SU-DHL-6 (cell line): ENCODE measurements around the gene SLC39A3.

ENCODE experiments used
- EZH2phosphoT487 ChIP-seq: fragments of 200-600 bp; sonication (generic), shearing (Covaris generic); conservative IDR thresholded peaks from 2 replicates; pipeline ENCODE4 v1.6.1; 2018; ENCODE audit warnings: mild to moderate bottlenecking, antibody characterized with exemption, low read length, moderate library complexity, mixed read lengths
- TF ChIP-seq, protein P1 (sequence below): fragments of 200-600 bp; sonication (generic); IDR thresholded peaks from one replicate; pipeline ENCODE4 v1.5.1; 2017; ENCODE audit warnings: antibody characterized with exemption, mild to moderate bottlenecking, low read length, moderate library complexity; ENCODE audit not compliant: insufficient read depth, poor library complexity, severe bottlenecking

DNA sequence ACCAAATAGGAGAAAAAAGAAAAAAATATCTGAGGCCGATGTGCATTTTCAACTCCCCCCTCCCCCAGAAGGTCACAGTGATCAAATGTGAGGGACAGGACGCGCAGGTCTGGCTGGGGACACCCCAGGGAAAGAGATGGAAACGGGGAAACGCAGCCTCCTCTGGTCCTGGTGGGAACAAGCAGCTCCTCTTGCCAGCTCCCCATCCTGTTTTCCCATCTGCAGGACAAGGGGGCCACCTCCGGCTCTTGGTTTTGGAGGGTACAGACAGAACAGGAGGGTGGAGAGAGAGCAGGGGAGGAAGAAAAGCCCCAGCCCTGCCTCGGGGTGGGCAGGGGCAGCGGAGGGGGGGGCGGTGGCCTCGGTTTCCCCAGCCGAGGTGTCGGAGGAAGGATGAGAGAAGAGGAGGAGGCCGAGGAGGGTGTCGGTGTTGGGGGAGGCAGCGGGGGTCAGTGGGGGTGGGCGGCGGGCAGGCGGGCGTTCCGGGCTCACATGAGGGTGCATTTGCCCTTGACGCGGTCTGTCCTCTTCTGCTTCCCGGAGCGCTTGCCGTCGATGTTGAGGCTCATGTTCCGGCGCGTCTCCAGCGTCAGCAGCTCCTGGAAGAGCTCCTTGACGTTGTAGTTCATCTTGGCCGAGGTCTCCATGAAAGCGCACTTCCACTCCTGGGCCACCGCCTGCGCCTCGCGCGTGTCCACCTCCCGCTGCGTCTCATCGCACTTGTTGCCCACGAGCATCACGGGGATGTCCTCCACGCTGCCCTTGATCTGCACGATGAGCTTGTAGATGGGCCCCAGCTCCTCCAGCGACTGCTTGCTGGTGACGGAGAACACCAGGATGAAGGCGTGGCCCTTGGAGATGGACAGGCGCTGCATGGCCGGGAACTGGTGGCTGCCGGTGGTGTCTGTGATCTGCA lies 22.8 kb downstream of the SLC39A3 start:
- TF ChIP-seq, protein P1, sequence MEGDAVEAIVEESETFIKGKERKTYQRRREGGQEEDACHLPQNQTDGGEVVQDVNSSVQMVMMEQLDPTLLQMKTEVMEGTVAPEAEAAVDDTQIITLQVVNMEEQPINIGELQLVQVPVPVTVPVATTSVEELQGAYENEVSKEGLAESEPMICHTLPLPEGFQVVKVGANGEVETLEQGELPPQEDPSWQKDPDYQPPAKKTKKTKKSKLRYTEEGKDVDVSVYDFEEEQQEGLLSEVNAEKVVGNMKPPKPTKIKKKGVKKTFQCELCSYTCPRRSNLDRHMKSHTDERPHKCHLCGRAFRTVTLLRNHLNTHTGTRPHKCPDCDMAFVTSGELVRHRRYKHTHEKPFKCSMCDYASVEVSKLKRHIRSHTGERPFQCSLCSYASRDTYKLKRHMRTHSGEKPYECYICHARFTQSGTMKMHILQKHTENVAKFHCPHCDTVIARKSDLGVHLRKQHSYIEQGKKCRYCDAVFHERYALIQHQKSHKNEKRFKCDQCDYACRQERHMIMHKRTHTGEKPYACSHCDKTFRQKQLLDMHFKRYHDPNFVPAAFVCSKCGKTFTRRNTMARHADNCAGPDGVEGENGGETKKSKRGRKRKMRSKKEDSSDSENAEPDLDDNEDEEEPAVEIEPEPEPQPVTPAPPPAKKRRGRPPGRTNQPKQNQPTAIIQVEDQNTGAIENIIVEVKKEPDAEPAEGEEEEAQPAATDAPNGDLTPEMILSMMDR: no peak
- TF ChIP-seq EZH2phosphoT487: no peak
